GM12801 (cell line): Measurements from ENCODE around the gene NHEJ1.

ENCODE experiments used
- TF ChIP-seq, protein P1 (sequence below): IDR thresholded peaks from one replicate; pipeline ENCODE4 v1.5.1; 2011; ENCODE audit warnings: control low read depth; ENCODE audit not compliant: insufficient read length; ENCODE audit errors: extremely low read depth

NHEJ1 gene

DNA sequence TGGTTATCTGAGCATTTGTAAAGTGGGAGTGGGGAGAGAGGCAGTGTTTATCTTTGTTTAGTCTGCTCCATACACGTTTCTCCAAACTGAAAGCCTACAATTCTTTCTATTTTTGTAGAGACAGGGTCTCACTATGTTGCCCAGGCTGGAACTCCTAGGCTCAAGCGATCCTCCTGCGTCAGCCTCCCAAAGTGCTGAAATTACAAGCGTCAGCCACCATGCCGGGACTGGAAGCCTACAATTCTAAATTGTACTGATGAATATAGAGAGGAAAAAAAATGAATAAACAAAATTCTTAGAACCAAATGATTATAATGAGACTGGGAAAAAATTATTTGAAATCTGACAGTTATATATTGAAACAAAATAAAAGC lies 44.5 kb upstream of the NHEJ1 start:
- TF ChIP-seq, protein P1, sequence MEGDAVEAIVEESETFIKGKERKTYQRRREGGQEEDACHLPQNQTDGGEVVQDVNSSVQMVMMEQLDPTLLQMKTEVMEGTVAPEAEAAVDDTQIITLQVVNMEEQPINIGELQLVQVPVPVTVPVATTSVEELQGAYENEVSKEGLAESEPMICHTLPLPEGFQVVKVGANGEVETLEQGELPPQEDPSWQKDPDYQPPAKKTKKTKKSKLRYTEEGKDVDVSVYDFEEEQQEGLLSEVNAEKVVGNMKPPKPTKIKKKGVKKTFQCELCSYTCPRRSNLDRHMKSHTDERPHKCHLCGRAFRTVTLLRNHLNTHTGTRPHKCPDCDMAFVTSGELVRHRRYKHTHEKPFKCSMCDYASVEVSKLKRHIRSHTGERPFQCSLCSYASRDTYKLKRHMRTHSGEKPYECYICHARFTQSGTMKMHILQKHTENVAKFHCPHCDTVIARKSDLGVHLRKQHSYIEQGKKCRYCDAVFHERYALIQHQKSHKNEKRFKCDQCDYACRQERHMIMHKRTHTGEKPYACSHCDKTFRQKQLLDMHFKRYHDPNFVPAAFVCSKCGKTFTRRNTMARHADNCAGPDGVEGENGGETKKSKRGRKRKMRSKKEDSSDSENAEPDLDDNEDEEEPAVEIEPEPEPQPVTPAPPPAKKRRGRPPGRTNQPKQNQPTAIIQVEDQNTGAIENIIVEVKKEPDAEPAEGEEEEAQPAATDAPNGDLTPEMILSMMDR, result no peak

DNA sequence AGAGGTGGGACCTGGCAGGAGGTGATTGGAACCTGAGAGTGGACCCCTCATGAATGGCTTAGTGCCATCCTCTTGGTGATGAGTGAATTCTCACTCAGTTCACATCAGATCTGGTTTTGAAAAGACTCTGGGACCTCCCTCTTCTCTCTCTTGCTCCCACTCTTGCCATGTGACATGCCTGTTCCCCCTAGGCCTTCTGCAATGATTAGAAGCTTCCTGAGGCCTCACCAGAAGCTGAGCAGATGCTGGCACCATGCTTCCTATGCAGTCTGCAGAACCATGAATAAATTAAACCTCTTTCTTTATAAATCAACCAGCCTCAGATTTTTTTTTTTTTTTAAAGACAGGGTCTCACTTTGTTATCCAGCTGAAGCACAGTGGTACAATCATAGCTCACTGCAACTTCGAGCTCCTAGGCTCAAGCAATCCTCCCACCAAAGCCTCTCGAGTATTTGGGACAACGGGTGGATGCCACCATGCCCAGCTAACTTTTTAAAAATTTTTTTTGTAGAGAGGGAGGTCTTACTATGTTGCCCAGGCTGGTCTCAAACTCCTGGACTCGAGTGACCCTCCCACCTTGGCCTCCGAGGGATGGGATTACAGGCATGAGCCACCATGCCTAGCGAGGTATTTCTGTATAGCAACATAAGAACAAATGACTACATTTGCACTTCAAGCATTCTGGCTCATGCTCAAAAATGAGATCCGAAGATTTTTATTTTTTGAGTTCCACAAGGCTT lies 44.0 kb upstream of the NHEJ1 start:
- TF ChIP-seq, protein P1, result no peak

DNA sequence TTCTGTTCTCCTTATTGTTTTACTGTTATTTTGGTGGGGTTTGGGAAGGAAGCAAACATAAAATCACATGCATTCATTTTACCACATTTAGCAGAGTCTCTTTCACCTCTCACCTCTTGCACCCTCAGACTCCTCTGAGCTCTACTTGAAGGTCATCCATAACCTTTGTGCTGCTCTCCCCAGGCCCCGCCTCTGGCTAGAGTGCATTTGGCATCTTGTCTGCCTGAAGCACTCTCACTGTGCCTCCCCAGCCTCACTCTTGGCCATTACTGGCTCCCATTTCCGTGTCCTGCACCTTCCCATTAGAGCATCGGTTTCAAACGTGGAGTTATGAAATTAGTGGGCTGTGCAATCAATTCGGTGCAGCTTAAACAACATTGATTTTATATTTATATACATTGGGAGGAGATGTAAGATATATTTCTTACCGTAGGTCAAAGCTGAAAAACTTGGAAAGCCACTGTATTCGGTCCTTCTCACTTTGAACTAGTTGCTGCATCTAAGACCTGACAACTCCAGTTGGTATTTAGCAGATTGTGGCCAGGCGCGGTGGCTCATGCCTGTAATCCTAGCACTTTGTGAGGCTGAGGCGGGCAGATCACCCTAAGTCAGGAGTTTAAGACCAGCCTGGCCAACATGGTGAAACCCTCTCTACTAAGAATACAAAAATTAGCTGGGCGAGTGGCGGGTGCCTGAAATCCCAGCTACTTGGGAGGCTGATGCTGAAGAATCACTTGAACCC lies 39.0 kb upstream of the NHEJ1 start:
- TF ChIP-seq, protein P1, result no peak

DNA sequence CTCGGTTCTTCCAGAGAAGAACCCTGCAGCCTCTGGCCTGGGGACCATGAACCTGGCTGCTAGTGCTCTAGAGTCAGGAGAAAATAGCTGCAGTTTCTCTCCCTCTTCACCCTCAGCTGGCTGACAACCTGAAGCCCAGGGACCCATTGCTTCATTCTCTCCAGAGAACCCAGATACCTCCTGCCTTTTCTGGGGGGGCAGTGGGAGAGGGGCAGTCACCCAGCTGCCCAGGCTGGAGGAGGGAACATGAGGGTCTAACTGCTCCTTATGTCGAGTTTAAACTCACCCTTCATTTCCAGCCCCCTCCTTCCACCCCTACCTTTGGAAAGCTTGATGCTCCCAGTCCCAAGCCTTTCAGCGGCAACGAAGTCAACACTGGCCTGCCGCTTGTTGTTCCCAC lies 38.4 kb upstream of the NHEJ1 start:
- TF ChIP-seq, protein P1, result no peak

DNA sequence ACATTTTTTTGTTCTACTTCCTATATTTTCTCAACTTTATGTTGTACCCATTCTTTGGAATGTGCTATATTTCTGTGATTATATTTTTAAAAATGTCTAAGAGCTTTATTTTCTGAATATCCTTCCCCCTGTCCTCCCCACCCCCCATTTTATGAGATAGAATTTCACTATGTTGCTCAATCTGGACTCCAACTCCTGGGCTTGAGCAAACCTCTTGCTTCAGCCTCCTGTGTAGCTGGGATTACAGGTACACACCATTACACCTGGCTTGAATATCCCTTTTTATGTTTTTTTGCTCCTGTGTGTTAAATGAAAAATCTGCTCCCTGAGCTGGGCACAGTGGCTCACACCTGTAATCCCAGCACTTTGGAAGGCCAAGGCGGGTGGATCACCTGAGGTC lies 36.8 kb upstream of the NHEJ1 start:
- TF ChIP-seq, protein P1, result no peak

DNA sequence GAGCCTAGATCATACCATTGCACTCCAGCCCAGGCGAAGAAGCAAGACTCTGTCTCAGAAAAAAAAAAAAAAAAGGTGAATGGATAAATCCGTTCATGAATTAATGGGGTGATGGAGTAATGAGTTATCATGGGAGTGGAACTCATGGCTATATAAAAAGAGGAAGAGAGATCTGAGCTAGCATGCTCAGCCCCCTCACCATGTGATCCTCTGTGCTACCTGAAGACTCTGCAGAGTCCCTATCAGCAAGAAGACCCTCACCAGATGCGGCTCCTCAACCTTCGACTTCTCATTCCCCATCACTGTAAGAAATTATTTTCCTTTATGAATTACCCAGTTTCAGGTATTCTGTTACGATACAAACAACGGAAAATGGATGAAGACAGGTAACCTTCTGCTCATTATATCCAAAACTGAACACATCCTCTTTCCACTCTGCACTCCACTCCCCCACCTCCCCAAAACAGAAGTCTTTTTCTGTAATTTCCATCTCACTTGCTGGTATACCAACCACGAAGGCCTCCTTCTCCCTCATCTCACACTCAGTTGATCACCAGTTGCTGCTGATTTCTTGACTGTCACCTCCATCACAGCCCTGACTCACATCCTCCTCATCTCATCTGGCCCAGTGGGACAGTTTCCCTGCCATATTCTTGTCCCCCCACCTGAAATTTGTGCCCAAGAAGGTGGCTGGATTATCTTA lies 26.3 kb upstream of the NHEJ1 start:
- TF ChIP-seq, protein P1, result no peak

DNA sequence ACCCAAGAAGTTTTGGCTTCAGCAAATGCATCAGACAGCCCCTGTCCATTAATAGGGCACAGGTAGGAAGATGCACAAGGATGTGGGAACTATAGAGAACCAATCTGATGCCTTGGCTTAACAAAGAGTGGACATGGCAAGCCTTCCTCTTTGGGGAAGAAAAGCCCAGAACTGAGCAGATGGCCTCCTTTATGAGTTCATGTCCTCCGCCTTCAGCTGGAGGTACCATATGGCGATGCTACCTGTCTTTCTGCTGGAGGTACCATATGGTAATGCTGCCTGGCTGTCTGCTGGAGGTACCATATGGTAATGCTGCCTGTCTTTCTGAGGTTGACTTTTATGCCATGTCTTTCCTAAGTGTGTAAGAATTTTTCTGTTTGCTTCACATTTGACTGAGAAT lies 23.5 kb upstream of the NHEJ1 start:
- TF ChIP-seq, protein P1, result no peak
